MCF 10A (cell line): ENCODE results near the gene INSC. TPM values are rescaled to one million over a fixed set of nuclear protein-coding genes. Genes with fewer than 3 reads are reported as not detected.
A peak's percentile ranks its signal among the peaks of the same experiment; 100 is the strongest.

Source experiments
- BruUV-seq: library from RNA; stranded (reverse); fragments of 400-500 nt; replicated peaks from 2 replicates; lab custom pipeline; 2021; lab: Mats Ljungman, UMichigan
- CTCF ChIA-PET: fragments of 300-600 bp; sonication (Branson Sonifier 250); formaldehyde crosslinking; extraction: SDS; loops from one replicate; lab custom pipeline; 2021; ENCODE audit warnings: antibody characterized with exemption, inconsistent platforms; lab: Yijun Ruan, JAX
- POLR2A ChIA-PET: fragments of 300-600, 350-650 bp; sonication (Branson Sonifier 250); formaldehyde crosslinking; extraction: SDS; loops from one replicate; lab custom pipeline; 2020; ENCODE audit warnings: antibody characterized with exemption, inconsistent platforms; lab: Yijun Ruan, JAX
- DNase-seq: peaks from one replicate; pipeline ENCODE4 v3.0.0-alpha.2; 2018; ENCODE audit not compliant: unreplicated experiment
- H3K27ac Mint-ChIP-seq: one replicate; pipeline ENCODE4 v1.8.0; 2022; ENCODE audit warnings: mild to moderate bottlenecking, low read depth, mixed read lengths; ENCODE audit not compliant: unreplicated experiment
- H3K27me3 Mint-ChIP-seq: one replicate; pipeline ENCODE4 v1.8.0; 2022; ENCODE audit warnings: mixed read lengths; ENCODE audit not compliant: insufficient read depth, unreplicated experiment
- H3K36me3 Mint-ChIP-seq: one replicate; pipeline ENCODE4 v1.8.0; 2022; ENCODE audit warnings: mild to moderate bottlenecking, moderate library complexity, mixed read lengths; ENCODE audit not compliant: insufficient read depth, unreplicated experiment
- H3K4me1 Mint-ChIP-seq: one replicate; pipeline ENCODE4 v1.8.0; 2022; ENCODE audit warnings: mixed read lengths; ENCODE audit not compliant: insufficient read depth, unreplicated experiment
- H3K4me3 Mint-ChIP-seq: one replicate; pipeline ENCODE4 v1.8.0; 2022; ENCODE audit warnings: mild to moderate bottlenecking, moderate library complexity, mixed read lengths; ENCODE audit not compliant: unreplicated experiment
- H3K9me3 Mint-ChIP-seq: one replicate; pipeline ENCODE4 v1.8.0; 2022; ENCODE audit warnings: mixed read lengths; ENCODE audit not compliant: unreplicated experiment
- intact Hi-C: fragments of 100-400 bp; cut with micrococcal nuclease; formaldehyde crosslinking; loops from 2 replicates; pipeline ENCODE4 v1.14.1; 2022
- total RNA-seq: library from RNA; stranded (reverse); gene quantifications from 2 replicates; pipeline ENCODE4 v1.2.3, GENCODE V29; 2022
- TF ChIP-seq, protein P1 (sequence below): fragments of 200-600 bp; IDR thresholded peaks from one replicate; pipeline ENCODE4 v1.8.0; 2022; ENCODE audit warnings: antibody characterized with exemption, mild to moderate bottlenecking; ENCODE audit not compliant: unreplicated experiment

Gene INSC
- total RNA-seq, 1 experiment from 2014 or later: 5.8 TPM

DNA sequence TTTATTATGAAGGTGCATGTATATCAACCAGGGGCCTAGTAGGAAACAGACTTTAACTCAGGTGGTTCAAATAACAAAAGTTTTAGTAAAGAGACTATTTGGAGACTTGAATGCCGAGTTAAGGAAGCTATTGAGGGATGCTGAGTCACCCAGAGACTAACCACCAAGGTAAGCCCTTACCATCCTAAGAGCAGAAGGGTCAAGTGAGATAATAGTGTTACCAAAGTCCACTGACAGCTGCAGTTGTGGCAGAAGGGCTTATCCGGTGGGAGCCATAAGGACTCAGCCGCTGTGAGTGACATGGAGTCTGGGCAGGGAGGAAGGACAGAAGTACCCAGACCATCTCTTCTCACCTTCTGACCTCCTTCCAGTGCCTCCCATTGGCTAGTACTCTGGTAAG lies 134.0 kb downstream of the INSC start:
- Mint-ChIP-seq H3K27me3 (no peaks in the 10 kb centered on the region), H3K4me1 (no peaks in the 10 kb centered on the region), H3K9me3 (no peaks in the 10 kb centered on the region), H3K27ac (no peak overlapping the region), H3K36me3 (no peaks in the 10 kb centered on the region), H3K4me3 (no peak overlapping the region)
- no peak for DNase-seq
- ChIA-PET CTCF (interaction anchor here (0.7 kb wide), 1 partner anchor 11 kb away, joined by 3 read pairs; no protein-coding TSS in a partner anchor), POLR2A (interaction anchor here (0.6 kb wide), 2 partner anchors 66 to 444 kb away, joined by 3 to 4 read pairs; no protein-coding TSS in a partner anchor)
- TF ChIP-seq, protein P1, sequence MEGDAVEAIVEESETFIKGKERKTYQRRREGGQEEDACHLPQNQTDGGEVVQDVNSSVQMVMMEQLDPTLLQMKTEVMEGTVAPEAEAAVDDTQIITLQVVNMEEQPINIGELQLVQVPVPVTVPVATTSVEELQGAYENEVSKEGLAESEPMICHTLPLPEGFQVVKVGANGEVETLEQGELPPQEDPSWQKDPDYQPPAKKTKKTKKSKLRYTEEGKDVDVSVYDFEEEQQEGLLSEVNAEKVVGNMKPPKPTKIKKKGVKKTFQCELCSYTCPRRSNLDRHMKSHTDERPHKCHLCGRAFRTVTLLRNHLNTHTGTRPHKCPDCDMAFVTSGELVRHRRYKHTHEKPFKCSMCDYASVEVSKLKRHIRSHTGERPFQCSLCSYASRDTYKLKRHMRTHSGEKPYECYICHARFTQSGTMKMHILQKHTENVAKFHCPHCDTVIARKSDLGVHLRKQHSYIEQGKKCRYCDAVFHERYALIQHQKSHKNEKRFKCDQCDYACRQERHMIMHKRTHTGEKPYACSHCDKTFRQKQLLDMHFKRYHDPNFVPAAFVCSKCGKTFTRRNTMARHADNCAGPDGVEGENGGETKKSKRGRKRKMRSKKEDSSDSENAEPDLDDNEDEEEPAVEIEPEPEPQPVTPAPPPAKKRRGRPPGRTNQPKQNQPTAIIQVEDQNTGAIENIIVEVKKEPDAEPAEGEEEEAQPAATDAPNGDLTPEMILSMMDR: no peak
- no TSS peak for BruUV-seq
- intact Hi-C loops: no loop called here

DNA sequence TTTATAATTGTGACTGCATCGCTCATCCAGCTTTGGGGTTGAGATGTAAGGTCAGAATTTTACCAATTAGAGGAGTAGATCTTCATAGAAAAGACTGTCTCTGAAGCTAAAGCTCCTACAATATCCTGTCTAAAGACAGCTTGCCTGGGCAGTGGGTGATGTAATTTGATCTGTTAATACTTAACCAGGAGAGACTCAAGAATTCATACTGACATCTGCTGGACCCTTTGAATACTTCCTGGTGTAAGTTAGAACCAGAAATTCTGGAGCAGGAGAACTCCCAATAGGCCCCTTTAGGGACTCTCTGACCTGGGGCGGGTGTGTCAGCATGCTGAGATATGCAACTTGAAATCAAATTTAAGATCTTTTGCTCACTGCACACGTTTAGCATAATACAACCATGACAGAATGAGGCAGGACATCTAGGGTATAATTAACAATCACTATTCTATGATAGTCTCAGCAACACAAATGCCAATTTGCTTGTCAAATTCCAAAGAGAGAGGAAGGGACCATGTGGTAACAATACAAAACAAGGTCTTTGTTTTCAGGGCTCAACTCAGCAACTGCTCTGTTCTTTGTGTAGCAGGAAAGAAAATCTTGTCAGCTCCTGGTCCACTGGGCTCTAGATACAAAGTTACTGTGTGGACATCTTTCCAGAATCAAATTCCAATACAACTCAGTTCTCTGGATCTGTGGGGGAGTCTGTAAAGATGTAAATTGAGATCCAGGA lies 143.9 kb downstream of the INSC start:
- Mint-ChIP-seq H3K36me3 (no peaks in the 10 kb centered on the region), H3K4me3 (no peak overlapping the region), H3K27ac (no peak overlapping the region), H3K9me3 (no peaks in the 10 kb centered on the region), H3K4me1 (no peaks in the 10 kb centered on the region), H3K27me3 (no peaks in the 10 kb centered on the region)
- POLR2A ChIA-PET: no interaction called here
- CTCF ChIA-PET: interaction anchor here (0.5 to 1.8 kb wide), 11 partner anchors 9 to 784 kb away, joined by 3 to 11 read pairs (median 4); no protein-coding TSS in a partner anchor
- BruUV-seq: no TSS peak
- peak; percentile 51 for DNase-seq
- TF ChIP-seq, protein P1: peak; percentile 23
- intact Hi-C loops: no loop called here

DNA sequence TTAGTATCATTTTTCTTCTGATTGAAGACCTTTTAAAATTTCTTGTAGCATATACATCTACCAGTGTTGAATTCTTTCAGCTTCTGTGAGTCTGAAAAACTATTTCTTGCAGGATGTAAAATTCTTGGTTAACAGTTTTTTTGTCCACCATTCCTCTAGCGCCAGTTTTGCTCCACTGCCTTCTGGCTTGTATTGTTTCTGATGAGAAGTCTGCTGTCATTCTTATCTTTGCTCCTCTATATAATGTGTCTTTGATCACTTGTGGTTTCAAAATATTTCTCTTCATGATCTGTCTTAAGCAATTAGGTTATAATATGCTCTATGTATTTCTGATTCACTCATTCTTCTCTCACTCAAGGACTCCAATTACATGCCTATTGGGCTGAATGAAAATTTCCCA lies 152.3 kb downstream of the INSC start:
- BruUV-seq: no TSS peak
- Mint-ChIP-seq H3K27me3 (no peaks in the 10 kb centered on the region), H3K4me1 (no peaks in the 10 kb centered on the region), H3K27ac (no peak overlapping the region), H3K4me3 (no peak overlapping the region), H3K36me3 (no peaks in the 10 kb centered on the region), H3K9me3 (peaks cover 16% of the 10 kb centered on the region)
- no peak for DNase-seq
- POLR2A ChIA-PET: no interaction called here
- TF ChIP-seq, protein P1: no peak
- intact Hi-C loops: no loop called here
- CTCF ChIA-PET: interaction anchor here (1.4 kb wide), 1 partner anchor 359 kb away, joined by 3 read pairs; no protein-coding TSS in a partner anchor

DNA sequence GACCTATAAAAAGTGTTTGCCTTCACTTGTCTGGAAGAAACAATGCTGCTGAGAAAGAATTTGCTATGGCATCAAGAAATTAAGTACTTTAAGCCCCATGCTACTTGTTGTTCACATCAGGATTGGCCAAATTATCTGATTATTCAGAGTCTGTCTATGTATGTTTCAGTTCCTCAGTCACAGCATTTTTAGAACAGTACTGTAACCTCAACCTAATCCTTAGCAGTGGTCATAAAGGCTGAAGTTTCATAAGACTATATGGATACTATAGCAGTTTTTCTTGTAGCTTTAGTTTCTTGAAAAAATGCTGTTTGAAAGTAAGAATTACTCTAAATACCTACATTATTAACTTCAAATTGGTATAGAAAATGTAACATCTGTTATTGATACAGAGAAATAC lies 153.9 kb downstream of the INSC start:
- TF ChIP-seq, protein P1: no peak
- ChIA-PET CTCF (no interaction called here), POLR2A (no interaction called here)
- no TSS peak for BruUV-seq
- H3K4me1 Mint-ChIP-seq: no peaks in the 10 kb centered on the region
- H3K36me3 Mint-ChIP-seq: no peaks in the 10 kb centered on the region
- H3K27ac Mint-ChIP-seq: no peak overlapping the region
- H3K4me3 Mint-ChIP-seq: no peak overlapping the region
- no peaks in the 10 kb centered on the region for H3K27me3 Mint-ChIP-seq
- intact Hi-C loops: no loop called here
- DNase-seq: no peak
- peaks cover 16% of the 10 kb centered on the region for H3K9me3 Mint-ChIP-seq
